ENCODE data around the gene TRIM10.

The TRIM10 gene

GRCh38 chr6:30160785-30161531 is at the start of gene TRIM10:
TSS of gene TRIM10 (minus strand) at chr6:30161211. CDS start at chr6:30160858, 353 bp downstream.
- no peak for FAIRE-seq

DNA sequence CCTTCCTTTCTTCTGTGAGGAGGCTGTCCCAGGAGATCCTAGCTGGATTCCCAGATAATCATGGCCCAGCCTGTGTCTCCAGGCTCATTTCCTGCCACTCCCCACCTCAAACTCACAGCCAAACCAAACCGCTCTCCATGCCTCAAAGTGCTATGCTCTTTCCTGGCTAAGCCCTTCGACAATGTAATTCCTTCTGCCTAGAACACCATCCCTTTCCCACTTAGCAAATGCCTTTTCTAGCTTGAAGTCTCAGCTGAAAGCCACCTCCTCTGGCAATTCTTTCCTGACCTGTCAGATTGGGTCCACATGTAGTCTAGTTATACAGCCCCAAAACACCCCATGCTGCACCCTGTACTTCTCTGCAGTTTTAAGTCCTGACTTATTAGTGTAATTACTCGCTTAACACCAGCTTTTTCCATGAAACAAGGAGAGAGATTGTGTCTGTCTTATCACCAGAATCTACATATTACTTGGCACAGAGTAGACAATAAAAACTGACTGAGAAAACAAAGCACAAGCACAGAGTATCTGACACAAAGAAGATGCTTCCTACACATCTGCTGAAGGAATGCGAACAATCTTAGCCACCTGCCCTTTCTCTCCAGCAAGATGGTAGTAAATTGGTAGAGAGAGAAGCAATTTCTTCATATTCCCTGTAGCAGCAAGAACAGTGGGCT is 46.7 kb upstream of the TRIM10 start:
- no peak for FAIRE-seq

GRCh38 chr6:30206799-30207618 is 46.0 kb upstream of the TRIM10 start:
- FAIRE-seq = no peak

DNA sequence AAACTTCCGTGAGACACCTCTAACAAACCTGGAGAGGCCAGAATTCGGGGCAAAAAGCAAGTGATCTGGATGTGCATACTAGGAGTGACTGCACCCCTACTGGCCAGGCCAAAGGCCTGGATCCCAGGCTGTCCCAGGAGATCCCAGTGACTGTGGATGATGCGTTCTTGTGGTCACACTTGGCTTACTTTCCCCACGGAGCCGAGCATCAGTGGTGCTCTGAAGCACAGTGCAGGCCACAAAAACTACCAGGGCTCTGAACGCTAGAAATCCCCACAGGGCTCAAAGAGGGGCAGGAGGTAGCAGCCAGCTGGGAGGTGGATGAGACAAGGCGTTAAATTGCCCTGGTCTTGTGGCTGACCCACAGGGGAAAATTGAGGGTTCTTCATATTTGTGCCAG is 45.1 kb upstream of the TRIM10 start:
- FAIRE-seq = no peak

GRCh38 chr6:30204116-30204515 is 43.1 kb upstream of the TRIM10 start:
- no peak for FAIRE-seq

GRCh38 chr6:30202366-30202765 is 41.4 kb upstream of the TRIM10 start:
- no peak for FAIRE-seq

DNA sequence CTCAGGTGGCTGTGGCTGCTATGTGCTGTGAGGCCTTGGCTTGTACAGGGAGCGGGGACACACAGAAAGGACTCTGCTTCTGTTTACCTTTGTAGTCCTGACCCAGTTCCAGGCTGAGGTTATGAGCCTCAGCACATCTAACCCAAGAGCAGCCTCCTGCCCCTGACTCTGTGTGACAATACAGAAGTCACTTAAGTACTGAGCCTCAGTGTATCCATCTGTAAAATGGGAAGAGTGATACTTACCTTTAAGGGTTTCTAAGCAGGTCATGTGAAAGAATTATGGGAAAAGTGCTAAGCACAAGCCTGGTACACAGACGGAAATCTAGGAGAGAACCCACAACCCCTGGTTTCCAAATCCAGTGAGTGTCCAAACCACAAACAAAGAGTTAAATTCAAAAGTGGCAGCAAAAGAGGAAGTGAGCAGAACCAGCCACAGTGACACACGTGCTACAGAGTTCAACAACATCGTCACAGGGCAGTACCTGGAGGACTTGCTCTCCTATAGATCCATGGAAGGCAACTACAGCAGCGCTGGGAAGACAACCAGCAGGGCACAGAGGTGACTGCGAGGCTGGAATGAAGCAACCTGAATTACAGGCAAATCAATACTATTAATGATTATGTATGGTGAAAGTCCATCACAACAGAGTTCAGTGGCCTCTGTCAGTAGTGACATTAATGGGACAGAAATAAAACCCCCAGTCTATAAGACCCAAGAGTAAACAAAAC is 39.7 kb upstream of the TRIM10 start:
- no peak for FAIRE-seq

DNA sequence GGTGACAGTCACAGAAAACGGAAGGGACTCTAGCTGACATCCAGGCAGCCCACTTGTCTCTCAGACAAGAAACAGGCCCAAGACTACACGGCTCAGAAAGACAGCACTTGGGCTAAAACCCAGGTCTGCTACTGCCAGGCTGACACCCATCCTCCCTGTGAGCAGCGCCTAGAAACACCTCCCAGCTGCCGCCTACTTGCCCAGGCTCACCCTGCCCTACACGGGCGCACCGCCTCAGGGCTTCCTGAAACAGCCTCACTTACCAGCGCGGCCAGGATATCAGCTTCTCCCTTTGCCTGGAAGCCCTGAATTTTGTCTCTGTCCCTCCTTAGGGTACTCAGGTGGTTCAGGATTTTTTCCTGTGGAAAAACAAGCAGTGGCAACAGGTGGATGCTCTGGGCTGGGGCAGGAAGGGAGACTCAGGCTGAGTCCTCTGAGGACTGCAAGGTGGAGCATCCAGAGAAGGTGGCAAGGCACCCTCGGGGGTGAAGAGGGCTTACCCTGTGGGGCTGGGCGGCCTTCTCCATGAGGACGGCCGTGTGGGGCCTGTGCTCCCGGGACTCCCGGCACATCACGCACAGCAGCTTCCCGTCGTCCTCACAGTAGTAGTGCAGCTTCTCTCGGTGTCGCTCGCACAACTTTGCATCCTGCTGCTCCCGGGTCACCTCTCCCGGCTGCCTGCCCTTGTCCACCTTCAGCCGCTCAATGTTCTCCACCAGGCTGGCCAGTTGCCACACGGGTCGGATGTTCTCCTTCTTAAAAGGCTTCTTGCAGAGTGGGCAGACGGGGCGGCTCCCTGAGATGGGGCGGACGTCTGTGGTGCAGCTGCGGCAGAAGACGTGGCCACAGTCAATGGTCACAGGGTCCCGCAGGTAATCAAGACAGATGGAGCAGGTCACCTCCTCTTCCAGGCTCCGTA is 37.4 kb upstream of the TRIM10 start:
- FAIRE-seq = no peak

- no peak for FAIRE-seq
Measured at GRCh38 chr6:30196376-30196775, 35.4 kb upstream of the TRIM10 start.

DNA sequence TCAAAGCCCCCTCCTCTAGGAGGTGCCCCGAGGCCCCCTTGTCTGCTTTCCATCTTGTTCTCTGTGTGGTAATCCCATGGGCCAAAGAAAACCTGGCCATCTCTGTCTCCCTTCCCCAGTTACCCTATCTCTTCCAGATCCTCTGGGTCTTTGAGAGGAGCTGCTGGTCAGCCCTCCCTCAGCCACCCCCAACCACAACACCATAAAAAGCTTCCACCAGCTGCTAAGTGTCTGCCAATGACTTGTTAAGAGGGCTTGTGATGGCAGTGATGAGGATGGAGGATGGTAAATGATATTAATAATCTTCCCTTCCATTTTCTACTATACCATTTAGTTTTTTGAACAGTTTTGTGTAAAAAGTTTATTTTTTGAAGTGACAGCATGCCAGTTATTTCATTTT is 34.9 kb upstream of the TRIM10 start:
- FAIRE-seq = no peak

DNA sequence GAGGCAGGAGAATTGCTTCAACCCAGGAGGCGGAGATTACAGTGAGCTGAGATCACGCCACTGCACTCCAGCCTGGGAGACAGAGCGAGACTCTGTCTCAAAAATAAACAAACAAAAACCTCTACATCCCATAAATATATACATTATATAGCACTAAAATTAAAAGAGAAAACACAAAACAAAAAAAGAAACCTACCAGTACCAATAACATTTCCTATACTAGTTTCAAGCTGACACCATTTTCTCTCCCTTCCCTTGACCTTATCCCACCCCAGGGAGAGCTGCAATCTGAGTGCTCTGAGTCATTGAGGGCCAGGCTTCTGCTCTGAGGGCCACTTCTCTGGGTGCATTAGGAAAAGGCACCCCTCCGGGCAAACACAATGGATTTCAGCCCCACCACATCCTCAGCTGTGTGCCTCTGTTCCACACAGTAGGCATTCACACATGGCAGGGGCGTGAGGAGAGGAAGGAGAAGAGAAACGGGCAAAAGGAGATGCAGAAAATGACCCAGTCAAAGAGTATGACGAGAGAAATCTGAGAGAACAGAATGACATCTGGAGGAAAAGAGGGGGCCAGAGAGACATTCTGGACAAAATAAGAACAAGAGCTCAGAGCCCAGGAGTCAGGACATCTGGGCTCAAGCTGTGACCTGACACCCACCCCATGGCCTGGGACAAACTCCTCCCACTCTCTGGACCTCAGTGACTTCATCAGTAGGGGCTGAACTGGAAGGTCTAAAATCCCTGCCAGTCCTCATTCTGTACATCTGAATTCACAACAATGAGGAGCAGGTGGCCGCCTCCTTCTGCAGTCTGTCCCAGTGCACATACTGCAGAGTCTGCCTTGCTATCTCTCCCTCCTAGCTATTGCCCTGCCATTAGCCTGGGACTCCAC is 34.0 kb upstream of the TRIM10 start:
- no peak for FAIRE-seq

GRCh38 chr6:30192076-30192475 is 31.1 kb upstream of the TRIM10 start:
- FAIRE-seq = no peak

DNA sequence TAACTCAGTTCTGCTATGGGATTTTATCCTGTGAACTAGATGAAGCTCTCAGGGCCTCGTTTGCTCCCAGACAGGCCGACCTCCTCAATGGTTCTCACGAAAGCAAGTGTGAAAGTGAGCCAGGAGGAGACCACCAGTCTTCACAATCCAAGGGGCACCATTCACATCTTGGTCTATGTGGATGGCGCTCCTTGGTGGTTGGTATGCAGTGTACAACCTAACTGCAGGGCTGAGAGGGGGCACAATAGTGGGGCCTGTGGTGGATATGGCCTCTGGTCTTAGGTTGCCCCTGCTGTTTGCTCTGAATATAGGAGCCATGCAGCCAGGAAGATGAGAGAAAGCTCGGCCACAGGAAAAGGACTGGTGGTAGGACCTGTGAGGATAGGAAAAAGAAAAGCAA is 27.5 kb upstream of the TRIM10 start:
- no peak for FAIRE-seq

DNA sequence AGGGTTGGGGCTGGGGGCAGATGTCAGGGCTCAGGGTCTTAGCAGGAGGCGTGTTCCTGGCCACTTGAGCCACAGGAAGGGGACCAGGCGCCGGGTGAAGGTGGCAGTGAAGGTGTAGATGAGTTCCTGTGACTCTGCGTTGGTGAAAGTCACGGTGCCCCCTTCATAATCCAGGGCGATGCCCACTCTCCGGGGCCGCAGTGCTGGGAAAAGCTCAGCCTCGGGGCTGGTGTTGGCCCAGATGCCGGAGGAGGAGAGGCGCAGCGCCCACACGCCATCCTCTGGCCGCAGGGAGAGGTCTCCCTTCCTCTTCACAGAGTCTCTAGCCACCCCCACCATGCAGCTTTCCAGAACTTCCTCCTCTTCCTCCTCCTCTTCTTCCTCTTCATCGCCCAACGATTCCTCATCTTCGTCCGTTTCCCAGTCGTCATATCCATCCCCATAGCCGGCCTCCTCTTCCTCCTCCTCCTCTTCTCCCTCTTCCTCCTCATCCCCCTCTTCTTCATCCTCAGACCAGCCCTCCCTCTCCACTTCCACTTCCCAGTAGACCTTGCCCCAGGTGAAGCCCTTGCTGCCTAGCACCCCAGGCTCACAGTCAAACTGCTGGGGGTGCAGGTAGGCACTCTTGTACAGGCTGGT is 25.0 kb upstream of the TRIM10 start:
- FAIRE-seq = no peak

DNA sequence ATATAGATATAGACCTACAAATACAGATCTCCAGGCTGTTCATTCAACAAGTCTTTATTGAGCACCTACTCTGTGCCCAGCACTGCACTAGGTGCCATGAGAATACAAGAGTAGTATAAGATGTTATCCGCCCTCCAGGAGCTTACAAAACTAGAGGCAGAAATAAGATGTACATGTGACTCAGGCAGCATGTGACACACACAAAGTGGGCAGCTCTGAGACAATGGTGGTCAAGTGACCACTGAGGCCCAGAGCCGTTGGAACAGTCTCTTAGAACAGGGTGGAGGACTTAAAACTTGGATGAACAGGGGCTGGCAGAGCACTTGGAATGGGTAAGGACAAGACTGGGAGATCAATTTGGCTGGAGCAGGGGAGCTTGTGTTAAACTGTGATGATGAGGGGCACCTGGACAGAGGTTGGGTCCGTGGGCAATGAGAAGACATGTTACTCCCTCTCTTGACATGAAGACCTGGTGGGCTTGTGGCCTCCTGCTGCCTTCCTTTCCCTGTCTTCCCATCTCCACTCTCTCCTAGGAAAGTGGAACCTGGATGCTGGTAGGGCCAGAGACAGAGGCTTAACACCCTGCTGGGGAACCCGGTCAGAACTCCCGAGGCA is 23.5 kb upstream of the TRIM10 start:
- FAIRE-seq = no peak

DNA sequence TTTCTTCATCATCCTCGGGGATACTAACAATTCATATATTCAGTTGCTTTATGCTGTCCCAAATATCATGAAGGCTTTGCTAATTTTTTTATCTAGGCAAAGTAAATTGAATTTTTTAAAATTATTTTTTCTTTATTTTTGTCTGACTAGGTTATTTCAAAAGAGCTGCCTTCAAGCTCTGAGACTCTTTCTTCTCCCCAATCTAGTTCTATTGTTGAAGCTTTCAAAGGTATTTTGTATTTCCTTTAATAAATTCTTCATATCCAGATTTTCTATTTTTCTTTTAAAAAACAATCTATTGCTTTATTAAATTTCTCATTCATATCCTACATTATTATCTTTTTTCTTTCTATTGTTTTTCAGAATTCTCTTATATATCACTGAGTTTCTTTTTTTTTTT is 19.1 kb upstream of the TRIM10 start:
- no peak for FAIRE-seq

DNA sequence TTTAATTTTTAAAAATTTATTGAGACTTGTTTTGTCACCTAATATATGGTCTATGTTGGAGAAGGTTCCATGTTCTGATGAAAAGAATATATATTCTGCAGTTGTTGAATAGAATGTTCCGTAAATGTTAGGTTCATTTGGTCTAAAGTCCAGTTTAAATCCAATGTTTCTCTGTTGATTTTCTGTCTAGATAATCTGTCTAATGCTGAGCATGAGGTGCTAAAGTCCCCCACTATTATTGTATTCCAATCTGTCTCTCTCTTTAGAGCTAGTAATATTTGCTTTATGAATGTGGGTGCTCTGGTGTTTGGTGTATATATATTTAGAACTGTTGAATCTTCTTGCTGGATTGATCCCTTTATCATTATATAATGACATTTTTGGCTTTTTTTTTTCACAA is 17.8 kb upstream of the TRIM10 start:
- FAIRE-seq = no peak

DNA sequence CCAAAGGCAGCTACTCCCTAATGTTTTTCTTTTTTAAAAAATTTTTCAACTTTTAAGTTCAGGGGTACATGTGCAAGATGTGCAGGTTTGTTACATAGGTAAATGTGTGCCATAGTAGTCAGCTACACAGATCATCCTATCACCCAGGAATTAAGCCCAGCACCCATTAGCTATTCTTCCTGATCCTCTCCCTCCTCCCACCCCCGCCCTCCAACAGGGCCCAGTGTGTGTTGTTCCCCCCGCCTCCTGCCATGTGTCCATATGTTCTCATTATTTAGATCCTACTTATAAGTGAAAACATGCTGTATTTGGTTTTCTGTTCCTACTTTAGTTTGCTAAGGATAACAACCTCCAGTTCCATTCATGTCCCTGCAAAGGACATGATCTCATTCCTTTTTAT is 14.8 kb upstream of the TRIM10 start:
- no peak for FAIRE-seq

GRCh38 chr6:30172681-30173080 is 11.7 kb upstream of the TRIM10 start:
- FAIRE-seq = no peak

Data from endometrium (tissue), 2 donors.